AG04450 (cell line): Measurements from ENCODE around the gene SPNS3. TPM values are rescaled to one million over a fixed set of nuclear protein-coding genes. Genes with fewer than 3 reads are reported as not detected.

Experiments
- CTCF ChIA-PET: fragments of 300-600, 350-600 bp; formaldehyde crosslinking; extraction: SDS; loops from one replicate; lab custom pipeline; 2022; ENCODE audit warnings: antibody characterized with exemption, inconsistent platforms; lab: Charles Lee
- POLR2A ChIA-PET: fragments of 350-600 bp; formaldehyde crosslinking; extraction: SDS; loops from one replicate; lab custom pipeline; 2021; ENCODE audit warnings: antibody characterized with exemption, inconsistent platforms; lab: Yijun Ruan, JAX
- DNase-seq: peaks from one replicate; pipeline ENCODE4 v3.0.0-alpha.2; 2011; ENCODE audit warnings: low read depth, low spot score
- H3K27ac ChIP-seq: one replicate; pipeline ENCODE4 v1.5.1; 2012; ENCODE audit warnings: low read depth, low read length, control low read depth
- H3K27me3 ChIP-seq: one replicate; pipeline ENCODE4 v1.6.0; 2012; ENCODE audit warnings: low read length; ENCODE audit not compliant: control insufficient read depth, insufficient read depth
- H3K4me3 ChIP-seq: 2 replicates; pipeline ENCODE4 v1.5.1; 2011; ENCODE audit warnings: mild to moderate bottlenecking, low read depth, low read length, control low read depth
- H3K9me3 ChIP-seq: 2 replicates; pipeline ENCODE4 v1.5.1; 2012; ENCODE audit warnings: low read length; ENCODE audit not compliant: control insufficient read depth, insufficient read depth
- CTCF ChIP-seq: IDR thresholded peaks from 2 replicates; pipeline ENCODE4 v1.5.1; 2011; ENCODE audit warnings: low read depth, low read length, control low read depth, inconsistent platforms
- polyA plus RNA-seq: library from polyadenylated mRNA; depleted of rRNA; stranded (reverse); fragments of >200 nt; gene quantifications from 2 replicates; pipeline ENCODE4 v1.2.3, GENCODE V29; 2011

Gene SPNS3
- polyA plus RNA-seq, 1 experiment: not detected

GRCh38 chr17:4422864-4423263 lies 10.9 kb upstream of the SPNS3 start:
- DNase-seq: no peak
- no peak for TF ChIP-seq CTCF
- Histone ChIP-seq H3K4me3 (no peak overlapping the region), H3K9me3 (no peaks in the 10 kb centered on the region), H3K27me3 (peaks cover 4% of the 10 kb centered on the region), H3K27ac (no peak overlapping the region)
- ChIA-PET CTCF (interaction anchor here (0.7 kb wide), 2 partner anchors 154 to 850 kb away, joined by 6 to 8 read pairs; no protein-coding TSS in a partner anchor), POLR2A (interaction anchor here (0.6 kb wide), 1 partner anchor 516 kb away, joined by 4 read pairs; no protein-coding TSS in a partner anchor)

GRCh38 chr17:4425398-4425797 lies 8.3 kb upstream of the SPNS3 start:
- ChIA-PET CTCF (no interaction called here), POLR2A (interaction anchor here (0.7 kb wide), 1 partner anchor 162 kb away, joined by 4 read pairs; no protein-coding TSS in a partner anchor)
- TF ChIP-seq CTCF: no peak
- H3K27me3 ChIP-seq: peaks cover 4% of the 10 kb centered on the region
- H3K27ac ChIP-seq: no peak overlapping the region
- H3K9me3 ChIP-seq: no peaks in the 10 kb centered on the region
- no peak overlapping the region for H3K4me3 ChIP-seq
- DNase-seq: no peak

- CTCF ChIA-PET: no interaction called here
- TF ChIP-seq CTCF: no peak
Measured at GRCh38 chr17:4426499-4427208, 7.1 kb upstream of the SPNS3 start.

GRCh38 chr17:4427505-4427904 lies 6.2 kb upstream of the SPNS3 start:
- Histone ChIP-seq H3K4me3 (no peak overlapping the region), H3K9me3 (no peaks in the 10 kb centered on the region), H3K27me3 (peaks cover 4% of the 10 kb centered on the region), H3K27ac (no peak overlapping the region)
- no peak for DNase-seq
- ChIA-PET POLR2A (no interaction called here), CTCF (no interaction called here)
- TF ChIP-seq CTCF: no peak

More at GRCh38 chr17:4426499-4427208, 7.1 kb upstream of the SPNS3 start:
- no peaks in the 10 kb centered on the region for H3K9me3 ChIP-seq
- H3K4me3 ChIP-seq: no peak overlapping the region
- DNase-seq: no peak
- no peak overlapping the region for H3K27ac ChIP-seq
- POLR2A ChIA-PET: no interaction called here
- peaks cover 4% of the 10 kb centered on the region for H3K27me3 ChIP-seq

- POLR2A ChIA-PET: interaction anchor here (0.5 kb wide), 1 partner anchor 833 kb away, joined by 9 read pairs; no protein-coding TSS in a partner anchor
- no peaks in the 10 kb centered on the region for H3K9me3 ChIP-seq
- H3K27me3 ChIP-seq: peaks cover 11% of the 10 kb centered on the region
- no peak for TF ChIP-seq CTCF
- no peak overlapping the region for H3K27ac ChIP-seq
- no peak overlapping the region for H3K4me3 ChIP-seq
- no peak for DNase-seq
- CTCF ChIA-PET: no interaction called here
Measured at GRCh38 chr17:4436381-4436780, 2.6 kb downstream of the SPNS3 start.
